ENCODE data around the gene ABCB8. TPM values are rescaled to one million over a fixed set of nuclear protein-coding genes. Genes with fewer than 3 reads are reported as not detected.
"Not testable (repeated sequence)": the region's sequence is repeated elsewhere in the genome, so short reads cannot be mapped to it uniquely, and the experiment has no call there.

The ABCB8 gene
- total RNA-seq, 1 experiment from 2014 or later = 25.2 TPM

- DNase-seq (ENCODE audit: low spot score) = no peak
Measured at GRCh38 chr7:150997817-150998216, 30.4 kb upstream of the ABCB8 start.

GRCh38 chr7:150998341-150998740 lies 29.9 kb upstream of the ABCB8 start:
- no peak for DNase-seq (ENCODE audit: low spot score)

- no peak for DNase-seq (ENCODE audit: low spot score)
Measured at GRCh38 chr7:150999001-150999400, 29.2 kb upstream of the ABCB8 start.

GRCh38 chr7:150999497-151000230 lies 28.6 kb upstream of the ABCB8 start:
- no peak for DNase-seq (ENCODE audit: low spot score)

- no peak for DNase-seq (ENCODE audit: low spot score)
Measured at GRCh38 chr7:151000897-151001495, 27.3 kb upstream of the ABCB8 start.

- no peak for DNase-seq (ENCODE audit: low spot score)
Measured at GRCh38 chr7:151001546-151001945, 26.7 kb upstream of the ABCB8 start.

- peak; percentile 49 for DNase-seq (ENCODE audit: low spot score)
Measured at GRCh38 chr7:151003572-151003971, 24.7 kb upstream of the ABCB8 start.

- no peak for DNase-seq (ENCODE audit: low spot score)
Measured at GRCh38 chr7:151005566-151005965, 22.7 kb upstream of the ABCB8 start.

GRCh38 chr7:151006590-151007300 lies 21.5 kb upstream of the ABCB8 start:
- DNase-seq (ENCODE audit: low spot score) = no peak

- DNase-seq (ENCODE audit: low spot score) = no peak
Measured at GRCh38 chr7:151007469-151007898, 20.8 kb upstream of the ABCB8 start.

GRCh38 chr7:151008143-151008510 lies 20.1 kb upstream of the ABCB8 start:
- no peak for DNase-seq (ENCODE audit: low spot score)

GRCh38 chr7:151008511-151009323 lies 19.5 kb upstream of the ABCB8 start:
- DNase-seq (ENCODE audit: low spot score) = no peak

- no peak for DNase-seq (ENCODE audit: low spot score)
Measured at GRCh38 chr7:151009327-151010036, 18.8 kb upstream of the ABCB8 start.

- DNase-seq (ENCODE audit: low spot score) = no peak
Measured at GRCh38 chr7:151010037-151010306, 18.3 kb upstream of the ABCB8 start.

- DNase-seq (ENCODE audit: low spot score) = no peak
Measured at GRCh38 chr7:151010307-151011096, 17.7 kb upstream of the ABCB8 start.

- DNase-seq (ENCODE audit: low spot score) = no peak
Measured at GRCh38 chr7:151011097-151011409, 17.2 kb upstream of the ABCB8 start.

GRCh38 chr7:151011616-151012015 lies 16.6 kb upstream of the ABCB8 start:
- not testable (repeated sequence) for DNase-seq (ENCODE audit: low spot score)

- peak; percentile 79 for DNase-seq (ENCODE audit: low spot score)
Measured at GRCh38 chr7:151012031-151012692, 16.1 kb upstream of the ABCB8 start.

- no peak for DNase-seq (ENCODE audit: low spot score)
Measured at GRCh38 chr7:151012911-151013347, 15.3 kb upstream of the ABCB8 start.

- DNase-seq (ENCODE audit: low spot score) = no peak
Measured at GRCh38 chr7:151013356-151013732, 14.9 kb upstream of the ABCB8 start.
